ENCODE results near the gene UBL4B. TPM values are rescaled to one million over a fixed set of nuclear protein-coding genes. Genes with fewer than 3 reads are reported as not detected.

Gene UBL4B
- polyA plus RNA-seq, 2 of the 4 experiments (the other 2 are of a cell fraction) = not detected

GRCh38 chr1:110065841-110066240 lies 46.4 kb upstream of the UBL4B start:
- WGBS (ENCODE audit: missing lambda C conversion rate) = 84% methylated on average over 4 of the region's 5 CpGs
- Histone ChIP-seq H3K27ac (no peak overlapping the region), H3K4me1 (no peaks in the 10 kb centered on the region), H3K9me3 (no peaks in the 10 kb centered on the region), H3K4me3 (no peak overlapping the region), H3K4me2 (no peak overlapping the region)
- ChIA-PET CTCF (interaction anchor here (1.1 to 10.3 kb wide), 2 partner anchors 16 to 39 kb away, joined by 4 to 130 read pairs; no protein-coding TSS in a partner anchor), POLR2A (interaction anchor here (0.6 to 0.8 kb wide), 2 partner anchors 31 to 273 kb away, joined by 3 to 4 read pairs; partner anchors contain the start of gene STRIP1)
- TF ChIP-seq TFCP2L1 (CRISPR knock-in tag; IDR thresholded peaks at IDR 0.05) (no peak), FOSL2 (IDR thresholded peaks at IDR 0.05) (no peak), FOSL2 (CRISPR knock-in tag; IDR thresholded peaks at IDR 0.05) (no peak), CTCF (IDR thresholded peaks at IDR 0.05) (no peak), RFX5 (IDR thresholded peaks at IDR 0.05) (no peak), KDM5A (IDR thresholded peaks at IDR 0.05) (no peak), HOXB5 (CRISPR knock-in tag; IDR thresholded peaks at IDR 0.05) (no peak), EP300 (IDR thresholded peaks at IDR 0.05) (no peak), ZNF302 (CRISPR knock-in tag; IDR thresholded peaks at IDR 0.05) (no peak)
- DNase-seq (ENCODE audit: low read depth in 1 of 2, low spot score in 1 of 2) (no peak), ATAC-seq (no peak), FAIRE-seq (no peak)

- TF ChIP-seq USF2 (IDR thresholded peaks at IDR 0.05) = no peak
- ATAC-seq (no peak; a peak in 1 of 6 replicates), DNase-seq (ENCODE audit: low read depth in 1 of 2, low spot score in 1 of 2) (no peak), FAIRE-seq (no peak)
- Histone ChIP-seq H3K4me1 (no peaks in the 10 kb centered on the region), H3K9me3 (no peaks in the 10 kb centered on the region), H3K27ac (no peak overlapping the region), H3K4me3 (no peak overlapping the region), H3K4me2 (no peak overlapping the region)
- ChIA-PET POLR2A (interaction anchor here (0.5 kb wide), 1 partner anchor 316 kb away, joined by 4 read pairs; no protein-coding TSS in a partner anchor), CTCF (interaction anchor here (10.3 kb wide), 1 partner anchor 18 kb away, joined by 130 read pairs; no protein-coding TSS in a partner anchor)
- WGBS (ENCODE audit: missing lambda C conversion rate) = 96% methylated on average over 9 of the region's 23 CpGs
Measured at GRCh38 chr1:110067479-110067892, 44.8 kb upstream of the UBL4B start.

- ChIA-PET CTCF (interaction anchor here (1.0 to 10.3 kb wide), 3 partner anchors 7 to 20 kb away, joined by 3 to 130 read pairs (median 4); no protein-coding TSS in a partner anchor), POLR2A (no interaction called here)
- Histone ChIP-seq H3K4me1 (no peaks in the 10 kb centered on the region), H3K9me3 (no peaks in the 10 kb centered on the region), H3K4me3 (no peak overlapping the region), H3K4me2 (no peak overlapping the region), H3K27ac (no peak overlapping the region)
- 91% methylated on average over 67 of the region's 68 CpGs for WGBS (ENCODE audit: missing lambda C conversion rate)
- DNase-seq (ENCODE audit: low read depth in 1 of 2, low spot score in 1 of 2) (no peak), FAIRE-seq (no peak), ATAC-seq (no peak)
- TF ChIP-seq REST (IDR thresholded peaks at IDR 0.05) (no peak), RAD21 (conservative IDR thresholded peaks at IDR 0.05 in 1 of 2, IDR thresholded peaks at IDR 0.05 in 1 of 2) (no peak), HDAC2 (IDR thresholded peaks at IDR 0.05) (no peak), ESRRA (IDR thresholded peaks at IDR 0.05; ENCODE audit: borderline replicate concordance, low read length) (no peak), CBX2 (IDR thresholded peaks at IDR 0.05; ENCODE audit: borderline replicate concordance, low read depth) (no peak), HOXB13 (CRISPR knock-in tag; IDR thresholded peaks at IDR 0.05; ENCODE audit: low read depth) (no peak), GATA3 (IDR thresholded peaks at IDR 0.05; ENCODE audit: borderline replicate concordance) (no peak), KDM1A (IDR thresholded peaks at IDR 0.05; ENCODE audit: low read depth) (no peak), JUNB (IDR thresholded peaks at IDR 0.05) (no peak), POLR2AphosphoS2 (conservative IDR thresholded peaks at IDR 0.05; ENCODE audit: low read length) (no peak), NFE2L2 (conservative IDR thresholded peaks at IDR 0.05; ENCODE audit: low read length) (no peak), KDM5A (IDR thresholded peaks at IDR 0.05) (no peak), JUN (IDR thresholded peaks at IDR 0.05) (no peak), CHD2 (IDR thresholded peaks at IDR 0.05; ENCODE audit: low read length, partially characterized antibody) (no peak)
Measured at GRCh38 chr1:110067893-110068645, 44.2 kb upstream of the UBL4B start.
